Activated CD8-positive, alpha-beta memory T cell treated with anti-CD3 and anti-CD28 coated beads for 48 hours (primary cell): ENCODE results near the gene BTBD6.

Source experiments
- DNase-seq, 3 experiments: peaks; one replicate each; pipeline ENCODE4 v3.0.0-alpha.2; 2020; ENCODE audit warnings: low read depth in 2 of 3, low spot score in 2 of 3

Gene BTBD6

DNA sequence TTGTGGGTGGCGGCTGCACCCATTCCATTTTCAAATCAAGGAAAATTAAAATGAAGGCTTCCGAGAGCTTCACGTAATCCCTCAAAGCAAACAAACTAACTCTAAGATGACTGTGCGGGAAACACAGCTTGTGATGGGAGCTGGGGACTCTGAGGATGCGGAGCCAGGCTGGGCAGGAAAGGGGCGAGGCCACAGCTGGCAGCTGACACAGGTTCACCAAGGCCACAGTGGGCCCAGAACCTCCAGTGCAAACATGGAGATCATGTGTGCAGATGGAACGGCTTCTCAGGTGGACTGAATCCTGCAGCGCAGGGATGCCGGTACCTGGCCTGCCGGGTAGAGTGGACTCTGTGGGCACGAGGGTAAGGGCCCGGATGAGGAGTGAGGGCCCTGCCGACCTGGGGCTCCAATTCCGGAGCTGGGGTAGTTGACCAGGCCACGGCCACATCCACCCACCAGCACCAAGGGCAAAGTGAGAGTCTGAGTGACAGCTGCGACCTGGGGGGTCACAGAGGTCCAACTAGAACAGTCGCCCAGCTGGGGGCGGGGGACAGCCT, 19.2 kb upstream of the BTBD6 start:
- DNase-seq: no peak

DNA sequence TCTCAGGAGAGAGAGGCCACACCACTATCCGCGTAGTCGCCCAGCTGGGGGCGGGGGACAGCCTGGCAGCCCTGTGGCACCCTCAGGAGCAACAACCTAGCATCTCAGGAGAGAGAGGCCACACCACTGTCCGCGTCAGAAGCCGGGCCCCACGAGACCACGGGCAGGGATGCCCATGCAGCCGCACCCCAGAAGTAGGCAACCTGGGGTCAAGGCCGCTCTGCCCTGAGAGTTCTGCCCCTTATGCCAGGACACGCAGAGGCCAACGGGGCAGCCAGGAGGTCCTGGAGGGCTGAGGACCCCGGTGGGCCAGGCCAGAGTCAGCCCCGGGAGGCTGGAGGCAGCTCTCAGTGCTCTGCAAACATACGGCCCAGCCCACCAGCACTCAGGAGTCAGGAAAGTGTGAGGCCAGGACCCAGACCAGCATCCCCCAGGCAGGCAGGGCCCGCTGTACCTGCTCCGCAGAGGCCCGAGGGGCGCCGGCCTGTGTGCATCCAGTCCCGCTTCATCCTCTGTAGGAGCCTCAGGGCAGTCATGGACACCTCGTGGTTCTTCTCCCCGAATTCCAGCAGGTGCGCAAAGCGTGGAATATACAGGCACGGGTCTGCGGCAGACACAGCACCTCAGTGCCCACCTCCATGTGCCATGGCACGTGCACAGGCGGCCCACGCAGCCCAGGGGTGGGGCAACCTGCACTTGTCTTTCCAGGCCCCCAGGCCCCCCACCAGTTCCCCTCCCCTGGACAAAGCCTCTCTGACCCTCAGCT, 7.3 kb upstream of the BTBD6 start:
- no peak for DNase-seq

DNA sequence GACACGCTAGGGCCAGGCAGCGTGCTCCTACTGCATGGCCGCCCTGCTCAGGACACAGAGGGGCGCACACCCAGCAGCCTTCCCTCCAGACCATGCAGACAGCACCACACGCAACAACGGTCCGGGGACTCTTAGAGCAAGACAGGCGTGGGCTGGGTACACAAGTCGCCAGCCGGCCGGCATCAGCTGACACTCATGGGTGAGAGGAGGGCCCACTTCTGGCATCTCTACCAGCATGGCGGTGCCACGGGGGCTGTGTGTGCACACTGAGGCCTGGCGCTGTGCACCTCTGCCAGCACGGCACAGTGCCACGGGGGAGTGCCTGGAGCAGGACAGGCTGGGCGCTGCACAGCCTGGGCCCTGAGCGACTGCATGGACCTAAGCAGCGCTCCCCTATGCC, 6.7 kb upstream of the BTBD6 start:
- DNase-seq: no peak

- no peak for DNase-seq
Measured at GRCh38 chr14:105244334-105244733, 4.0 kb upstream of the BTBD6 start.

- DNase-seq: no peak
Measured at GRCh38 chr14:105247026-105247425, 1.3 kb upstream of the BTBD6 start.

DNA sequence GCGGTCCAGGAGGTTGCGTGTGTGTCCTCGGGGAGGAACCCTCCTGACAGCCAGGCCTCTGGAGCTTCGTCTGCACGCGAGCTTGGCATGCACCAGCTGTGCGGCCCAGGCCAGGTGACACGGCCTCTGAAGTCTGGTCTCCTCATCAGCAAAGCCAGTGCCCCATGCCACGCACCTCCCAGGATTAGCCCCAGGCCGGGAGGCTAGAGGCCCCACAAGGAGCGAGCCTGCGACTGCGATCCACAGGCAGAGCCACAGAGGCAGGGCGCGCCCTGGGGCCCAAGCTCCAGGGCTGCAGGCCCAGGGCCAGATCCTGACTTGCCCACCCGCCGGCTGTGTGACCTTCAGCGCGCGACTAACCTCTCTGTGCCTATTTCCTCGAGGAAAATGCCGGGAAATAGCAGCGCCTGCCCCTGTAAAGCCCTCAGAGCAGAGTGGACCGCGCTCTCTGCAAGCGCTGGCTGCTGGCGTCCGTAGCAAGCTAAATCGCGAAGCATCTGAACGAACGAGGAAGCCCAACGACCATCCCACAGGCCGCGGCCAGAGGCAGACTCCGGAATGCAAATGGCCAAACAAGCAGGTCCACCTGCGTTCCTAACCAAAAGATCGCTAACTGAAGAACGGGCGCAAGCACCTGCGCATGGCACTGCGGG, 492 bp upstream of the BTBD6 start:
- DNase-seq: no peak

- no peak for DNase-seq
Measured at GRCh38 chr14:105249182-105250007, 1.1 kb downstream of the BTBD6 start.

DNA sequence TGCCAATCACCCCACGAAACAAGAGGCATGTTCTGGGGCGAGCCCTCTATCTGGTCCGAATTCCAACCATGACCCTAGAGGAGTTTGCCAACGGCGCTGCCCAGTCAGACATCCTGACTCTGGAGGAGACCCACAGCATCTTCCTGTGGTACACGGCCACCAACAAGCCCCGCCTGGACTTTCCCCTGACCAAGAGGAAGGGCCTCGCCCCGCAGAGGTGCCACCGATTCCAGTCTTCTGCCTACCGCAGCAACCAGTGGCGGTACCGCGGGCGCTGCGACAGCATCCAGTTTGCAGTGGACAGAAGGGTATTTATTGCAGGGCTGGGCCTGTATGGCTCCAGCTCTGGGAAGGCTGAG, 1.7 kb downstream of the BTBD6 start:
- DNase-seq: no peak

DNA sequence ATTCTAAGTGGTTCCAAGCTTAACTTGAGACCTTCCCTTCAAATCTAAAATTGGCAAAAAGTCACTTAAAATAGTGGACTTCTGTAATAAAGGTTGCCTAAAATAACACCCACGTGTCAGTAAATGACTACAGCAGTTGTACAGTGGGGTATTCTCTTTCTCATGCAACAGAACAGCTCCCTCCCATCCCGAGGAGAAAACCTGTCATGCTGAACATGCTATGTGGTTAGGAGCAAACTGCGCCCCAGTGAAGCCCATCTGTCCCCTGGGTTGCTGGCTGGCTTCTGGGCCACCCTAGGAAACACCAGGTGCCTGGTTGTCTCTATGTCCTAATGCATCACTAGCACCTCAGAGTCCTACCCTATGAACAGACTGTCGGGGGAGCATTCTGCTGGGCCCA, 2.7 kb downstream of the BTBD6 start:
- DNase-seq: no peak

DNA sequence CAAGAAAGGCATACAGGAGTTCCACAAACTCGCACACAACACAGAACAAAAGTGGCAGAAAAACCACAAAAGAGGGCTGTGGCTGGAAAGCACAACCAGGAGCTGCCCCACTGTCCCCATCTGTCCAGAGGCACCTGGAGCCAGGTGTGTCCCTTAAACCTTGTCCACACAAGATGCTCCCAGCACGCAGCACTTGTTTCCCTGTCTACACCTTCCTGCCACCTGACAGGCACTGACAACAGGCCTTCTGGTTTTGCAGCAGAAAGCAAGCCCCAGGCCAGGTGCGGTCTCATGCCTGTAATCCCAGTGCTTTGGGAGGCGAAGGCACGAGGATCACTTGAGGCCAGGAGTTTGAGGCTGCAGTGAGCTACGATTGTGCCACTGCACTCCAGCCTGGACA, 3.6 kb downstream of the BTBD6 start:
- DNase-seq: no peak

DNA sequence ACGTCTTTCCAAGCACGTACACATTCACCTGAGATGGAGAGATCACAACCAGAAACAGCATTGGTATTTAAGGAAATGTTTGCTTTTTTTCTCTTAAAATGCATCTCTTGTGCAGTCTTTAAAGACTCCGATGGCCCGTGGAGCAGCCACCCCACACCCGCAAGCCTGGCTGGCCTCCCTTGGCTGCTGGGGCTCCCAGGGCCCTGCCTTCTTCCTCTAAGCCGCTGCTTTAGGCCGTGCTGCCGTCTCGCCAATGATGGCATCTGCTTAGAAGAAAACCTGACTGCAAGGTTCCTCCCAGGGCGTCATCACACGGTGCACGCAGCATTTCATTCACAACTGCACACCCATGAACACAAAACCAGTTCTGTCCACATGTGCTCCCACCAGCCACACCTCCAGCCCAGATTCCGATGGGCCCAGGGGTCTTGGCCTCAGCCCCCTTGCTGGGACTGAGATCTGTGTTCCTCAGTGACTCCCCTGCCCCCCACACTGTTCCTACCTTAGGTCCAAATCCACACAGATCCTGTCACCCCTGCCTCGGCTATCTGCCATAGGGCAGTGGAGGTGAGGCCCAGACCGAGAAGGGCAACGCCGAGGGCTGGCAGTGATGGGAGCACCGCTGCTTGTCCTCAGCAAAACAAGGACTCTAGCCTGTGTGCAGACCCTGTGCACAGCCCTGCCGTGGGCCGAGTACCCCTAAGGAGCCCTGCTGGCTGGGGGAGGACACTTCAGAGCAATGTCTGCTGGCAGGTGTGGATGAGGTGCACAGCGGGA, 4.4 kb downstream of the BTBD6 start:
- DNase-seq: no peak

GRCh38 chr14:105253329-105253682, 5.0 kb downstream of the BTBD6 start:
- DNase-seq: no peak

GRCh38 chr14:105255021-105255507, 6.7 kb downstream of the BTBD6 start:
- no peak for DNase-seq

DNA sequence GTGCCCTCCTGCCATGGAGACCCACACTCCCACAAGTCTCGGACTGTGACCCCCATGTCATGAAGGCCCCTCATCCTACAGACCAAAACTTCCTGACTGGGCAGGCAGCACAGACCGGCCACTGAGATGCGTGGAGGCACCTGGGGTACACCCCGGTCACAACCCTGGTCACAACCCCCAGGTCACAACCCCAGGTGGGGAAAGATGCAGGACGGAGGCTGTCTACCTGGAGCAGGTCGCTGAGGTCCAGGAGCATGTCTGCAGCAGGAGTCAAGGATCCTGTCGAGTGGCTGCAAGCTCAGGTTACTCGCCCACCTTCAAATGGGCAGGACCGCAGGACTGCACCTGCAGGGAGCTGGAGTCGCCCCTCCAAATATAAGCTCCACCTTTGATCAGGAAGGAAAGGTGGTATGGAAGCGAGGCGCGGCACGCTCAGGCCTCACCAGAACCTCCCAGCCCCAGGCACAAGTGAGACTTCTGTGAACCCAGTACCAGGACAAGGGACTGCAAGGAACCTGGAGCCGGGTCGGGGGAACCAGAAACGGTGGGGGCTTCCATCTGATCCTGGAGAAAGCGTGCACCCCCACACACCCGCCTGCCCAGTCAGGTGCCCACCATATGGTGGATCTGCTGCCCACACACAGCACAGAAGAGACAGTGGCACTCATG, 8.1 kb downstream of the BTBD6 start:
- no peak for DNase-seq

DNA sequence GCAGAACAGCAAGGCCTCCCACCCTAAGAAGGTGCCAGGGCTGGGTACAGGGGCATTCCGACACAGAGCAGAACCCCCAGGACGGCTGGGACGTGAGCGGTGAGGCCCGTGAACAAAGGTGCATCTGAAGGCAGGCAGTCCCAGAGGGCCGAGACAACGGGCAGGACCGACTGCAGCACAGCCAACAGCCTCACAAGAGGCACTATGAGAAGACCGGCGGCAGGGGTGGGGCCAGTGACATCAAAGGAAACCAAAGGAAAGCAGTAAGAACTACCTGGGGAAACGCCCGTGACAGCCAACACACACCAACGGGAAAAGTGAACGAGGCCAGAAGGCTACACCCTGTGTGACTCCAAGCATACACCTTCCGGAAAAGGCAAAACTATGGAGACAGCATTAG, 9.1 kb downstream of the BTBD6 start:
- DNase-seq: no peak

- DNase-seq: no peak
Measured at GRCh38 chr14:105258846-105259245, 10.5 kb downstream of the BTBD6 start.

- DNase-seq: no peak
Measured at GRCh38 chr14:105260959-105261358, 12.6 kb downstream of the BTBD6 start.

- DNase-seq: no peak
Measured at GRCh38 chr14:105261781-105262180, 13.4 kb downstream of the BTBD6 start.

DNA sequence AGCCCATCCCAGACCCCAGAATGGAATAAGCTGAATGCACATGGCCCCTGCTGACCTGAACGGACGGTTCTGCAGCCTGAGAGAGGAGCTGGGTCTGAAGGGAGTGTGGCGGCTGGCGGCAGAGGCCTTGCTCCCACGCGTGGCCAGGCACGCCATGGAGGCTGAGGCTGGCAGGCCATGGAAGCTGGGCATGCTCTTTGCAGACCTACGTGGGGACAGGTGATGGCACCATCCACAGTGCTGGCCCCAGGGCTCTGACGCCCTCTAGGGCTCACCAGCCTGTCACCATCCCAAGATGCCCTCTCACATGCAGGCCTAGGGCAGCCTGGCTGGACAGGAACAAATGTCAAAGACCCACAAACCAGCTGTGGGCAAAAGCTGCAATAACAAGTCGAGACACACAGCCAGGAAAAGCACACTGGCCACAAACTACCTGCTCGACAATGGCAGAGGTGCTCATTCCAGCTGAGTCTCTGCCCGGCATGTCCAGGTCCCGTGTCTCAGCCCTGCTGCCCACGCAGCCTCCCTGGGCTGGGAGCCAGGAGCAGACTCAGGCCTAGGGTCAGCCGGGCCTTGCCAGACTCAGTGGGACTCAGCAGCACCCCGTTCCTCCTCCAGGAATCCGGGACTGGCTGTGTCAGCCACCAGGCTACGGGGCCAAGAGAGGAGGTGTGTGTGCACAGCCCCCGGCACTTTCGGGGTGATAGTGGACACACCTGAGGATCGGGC, 19.7 kb downstream of the BTBD6 start:
- DNase-seq: no peak
